H9 (cell line): ENCODE measurements around the gene OBI1. TPM values are rescaled to one million over a fixed set of nuclear protein-coding genes. Genes with fewer than 3 reads are reported as not detected.

ENCODE experiments used
- DNase-seq: peaks from one replicate; pipeline ENCODE4 v3.0.0-alpha.2; 2017
- H2AFZ ChIP-seq: one replicate; pipeline ENCODE4 v1.6.1; 2013; ENCODE audit warnings: mild to moderate bottlenecking, low read length, control low read depth, moderate library complexity
- H2AK5ac ChIP-seq: 2 replicates; pipeline ENCODE4 v1.6.1; 2013; ENCODE audit warnings: low read length, control low read depth, mixed read lengths; ENCODE audit not compliant: insufficient read length
- H2BK120ac ChIP-seq: one replicate; pipeline ENCODE4 v1.6.1; 2013; ENCODE audit warnings: low read depth, mild to moderate bottlenecking, low read length, control low read depth, inconsistent platforms; ENCODE audit not compliant: poor library complexity, severe bottlenecking
- H2BK12ac ChIP-seq: 2 replicates; pipeline ENCODE4 v1.6.1; 2013; ENCODE audit warnings: low read length, control low read depth, mixed read lengths, low read depth; ENCODE audit not compliant: insufficient read length
- H2BK15ac ChIP-seq: 2 replicates; pipeline ENCODE4 v1.6.1; 2013; ENCODE audit warnings: low read depth, low read length, control low read depth
- H2BK20ac ChIP-seq: one replicate; pipeline ENCODE4 v1.6.1; 2013; ENCODE audit warnings: low read depth, mild to moderate bottlenecking, low read length, control low read depth, inconsistent platforms; ENCODE audit not compliant: poor library complexity, severe bottlenecking
- H2BK5ac ChIP-seq: 2 replicates; pipeline ENCODE4 v1.6.1; 2013; ENCODE audit warnings: low read length, control low read depth, mixed read lengths; ENCODE audit not compliant: insufficient read length
- H3K14ac ChIP-seq: 2 replicates; pipeline ENCODE4 v1.6.1; 2013; ENCODE audit warnings: low read length, control low read depth; ENCODE audit not compliant: insufficient read depth
- H3K18ac ChIP-seq: 2 replicates; pipeline ENCODE4 v1.6.1; 2013; ENCODE audit warnings: low read depth, mild to moderate bottlenecking, mixed read lengths, low read length, control low read depth; ENCODE audit not compliant: insufficient read length
- H3K23ac ChIP-seq: 2 replicates; pipeline ENCODE4 v1.6.1; 2013; ENCODE audit warnings: low read length, control low read depth, mixed read lengths, low read depth; ENCODE audit not compliant: insufficient read length
- H3K23me2 ChIP-seq: 2 replicates; pipeline ENCODE4 v1.6.1; 2013; ENCODE audit warnings: low read depth, mild to moderate bottlenecking, mixed read lengths, low read length, control low read depth; ENCODE audit not compliant: insufficient read length, poor library complexity, severe bottlenecking
- H3K27ac ChIP-seq: 2 replicates; pipeline ENCODE4 v1.5.1; 2013; ENCODE audit warnings: low read length, control low read depth, mixed read lengths, low read depth; ENCODE audit not compliant: insufficient read length
- H3K27me3 ChIP-seq: 2 replicates; pipeline ENCODE4 v1.6.1; 2013; ENCODE audit warnings: low read length, control low read depth, inconsistent platforms; ENCODE audit not compliant: insufficient read depth
- H3K4ac ChIP-seq: 2 replicates; pipeline ENCODE4 v1.6.1; 2013; ENCODE audit warnings: low read depth, mild to moderate bottlenecking, control low read depth, inconsistent platforms, low read length, moderate library complexity
- H3K4me1 ChIP-seq: 2 replicates; pipeline ENCODE4 v1.6.1; 2013; ENCODE audit warnings: low read length, control low read depth, inconsistent platforms; ENCODE audit not compliant: insufficient read depth
- H3K4me2 ChIP-seq: 2 replicates; pipeline ENCODE4 v1.6.1; 2013; ENCODE audit warnings: low read length, control low read depth, mixed read lengths; ENCODE audit not compliant: insufficient read length, insufficient read depth
- H3K56ac ChIP-seq: 2 replicates; pipeline ENCODE4 v1.6.1; 2013; ENCODE audit warnings: low read depth, mild to moderate bottlenecking, mixed read lengths, low read length, control low read depth; ENCODE audit not compliant: insufficient read length
- H3K79me1 ChIP-seq: 2 replicates; pipeline ENCODE4 v1.6.1; 2013; ENCODE audit warnings: low read depth, mild to moderate bottlenecking, moderate library complexity, low read length, control low read depth, inconsistent platforms; ENCODE audit not compliant: insufficient read depth, poor library complexity, severe bottlenecking
- H3K79me2 ChIP-seq: 2 replicates; pipeline ENCODE4 v1.6.1; 2013; ENCODE audit warnings: low read length, control low read depth, inconsistent platforms; ENCODE audit not compliant: insufficient read depth
- H3K9ac ChIP-seq: 2 replicates; pipeline ENCODE4 v1.6.1; 2013; ENCODE audit warnings: low read length, control low read depth, mixed read lengths; ENCODE audit not compliant: insufficient read length; ENCODE audit errors: extremely low read depth
- H3K9me3 ChIP-seq: one replicate; pipeline ENCODE4 v1.6.1; 2013; ENCODE audit warnings: low read depth, low read length, inconsistent platforms; ENCODE audit not compliant: control insufficient read depth
- H3T11ph ChIP-seq: one replicate; pipeline ENCODE4 v1.6.1; 2013; ENCODE audit warnings: mild to moderate bottlenecking, low read length, control low read depth, inconsistent platforms
- H4K20me1 ChIP-seq: one replicate; pipeline ENCODE4 v1.6.1; 2013; ENCODE audit not compliant: control insufficient read depth, insufficient read length, insufficient read depth
- H4K5ac ChIP-seq: 2 replicates; pipeline ENCODE4 v1.6.1; 2013; ENCODE audit warnings: low read depth, mild to moderate bottlenecking, mixed read lengths, low read length, control low read depth; ENCODE audit not compliant: insufficient read length
- H4K8ac ChIP-seq: replicated peaks from 2 replicates; pipeline ENCODE4 v1.6.1; 2013; ENCODE audit warnings: low read length, control low read depth, mixed read lengths, low read depth; ENCODE audit not compliant: insufficient read length
- H4K91ac ChIP-seq: 2 replicates; pipeline ENCODE4 v1.6.1; 2013; ENCODE audit warnings: low read depth, mild to moderate bottlenecking, moderate library complexity, mixed read lengths, low read length, control low read depth; ENCODE audit not compliant: insufficient read length
- H3K27ac Mint-ChIP-seq, 3 experiments: 2 replicates in 2 of 3; 3 replicates in 1 of 3; pipeline ENCODE4 v1.8.0; 2020 to 2021; ENCODE audit warnings: mixed read lengths in 3 of 3, mild to moderate bottlenecking in 1 of 3, moderate library complexity in 1 of 3
- H3K27me3 Mint-ChIP-seq: 2 replicates; pipeline ENCODE4 v1.8.0; 2021; ENCODE audit warnings: low read depth, mild to moderate bottlenecking, moderate library complexity, mixed read lengths
- H3K36me3 Mint-ChIP-seq, 3 experiments: 2 replicates in 2 of 3; 3 replicates in 1 of 3; pipeline ENCODE4 v1.8.0; 2020 to 2021; ENCODE audit warnings: low read depth in 3 of 3, mixed read lengths in 3 of 3; ENCODE audit not compliant: insufficient read depth in 1 of 3
- H3K4me1 Mint-ChIP-seq, 2 experiments: 2 replicates each; pipeline ENCODE4 v1.8.0; 2020; ENCODE audit warnings: mixed read lengths in 2 of 2
- H3K4me3 Mint-ChIP-seq, 2 experiments: 2 replicates in 1 of 2; 3 replicates in 1 of 2; pipeline ENCODE4 v1.8.0; 2020 to 2021; ENCODE audit warnings: mild to moderate bottlenecking in 2 of 2, mixed read lengths in 2 of 2, moderate library complexity in 1 of 2
- H3K9me3 Mint-ChIP-seq, 2 experiments: 2 replicates in 1 of 2; 3 replicates in 1 of 2; pipeline ENCODE4 v1.8.0; 2020; ENCODE audit warnings: mild to moderate bottlenecking in 2 of 2, mixed read lengths in 2 of 2, moderate library complexity in 1 of 2
- WGBS: extraction: QIAGEN DNeasy Blood & Tissue Kit; methylation state at CpG from one replicate; pipeline ENCODE4 v1.1.7; 2013; ENCODE audit warnings: missing lambda C conversion rate, low lambda C conversion rate, mixed read lengths; ENCODE audit not compliant: insufficient read length; ENCODE audit errors: extremely low coverage; 5-methylcytosine and 5-hydroxymethylcytosine counted together
- total RNA-seq: library from RNA; stranded (reverse); gene quantifications from 2 replicates; pipeline ENCODE4 v1.2.1, GENCODE V29; 2021
- TF ChIP-seq, protein P1 (sequence below): fragments of 200-600 bp; sonication (generic); conservative IDR thresholded peaks from 3 replicates; pipeline ENCODE4 v1.8.0; 2021; ENCODE audit warnings: antibody characterized with exemption, mild to moderate bottlenecking

The OBI1 gene
- total RNA-seq, 1 experiment from 2014 or later: 24.4 TPM

DNA sequence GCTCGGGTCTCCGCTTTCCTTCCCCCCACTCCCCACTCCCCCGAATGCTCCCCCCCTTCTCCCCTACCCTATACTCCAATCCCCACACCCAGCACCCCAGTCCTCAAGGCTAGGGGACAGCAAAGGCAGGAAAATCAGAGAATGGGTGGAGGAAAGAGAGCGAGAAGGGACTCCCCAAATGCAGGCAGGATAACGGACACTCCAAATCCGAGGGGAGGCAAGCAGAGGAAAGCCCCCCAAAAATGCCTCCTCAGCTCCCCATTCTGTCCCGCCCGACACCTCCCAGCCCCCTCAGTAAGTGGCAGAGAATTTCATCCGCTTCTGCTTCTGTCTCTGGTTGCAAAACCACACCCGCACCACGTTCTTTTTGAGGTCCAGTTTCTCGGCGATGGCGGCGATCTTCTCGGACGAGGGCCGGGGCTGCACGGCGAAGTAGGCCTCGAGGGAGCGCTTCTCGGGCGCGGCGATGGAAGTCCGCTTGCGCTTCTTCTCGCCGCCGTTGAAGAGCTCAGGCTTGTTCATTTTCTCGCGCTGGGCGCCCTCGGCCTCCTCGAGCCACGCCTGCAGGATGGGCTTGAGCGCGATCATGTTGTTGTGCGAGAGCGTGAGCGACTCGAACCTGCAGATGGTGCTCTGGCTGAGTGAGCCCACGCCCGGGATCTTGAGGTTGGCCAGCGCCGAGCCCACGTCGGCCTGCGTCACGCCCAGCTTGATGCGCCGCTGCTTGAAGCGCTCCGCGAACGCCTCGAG is 57.7 kb downstream of the OBI1 start:
- H3K4me2 ChIP-seq: peak overlapping the region; percentile 34
- H3K9me3 Mint-ChIP-seq: peaks cover 8 to 27% of the 10 kb centered on the region in 2 experiments; a peak in 4 of 5 replicates

More for the DNA sequence above, 57.7 kb downstream of the OBI1 start:
- Histone ChIP-seq H3K27me3 (peaks cover 86% of the 10 kb centered on the region), H4K8ac (no peak overlapping the region), H3K79me1 (no peaks in the 10 kb centered on the region), H2BK20ac (no peak overlapping the region), H3K14ac (no peak overlapping the region), H3K27ac (no peak overlapping the region), H4K91ac (no peak overlapping the region), H3K56ac (no peak overlapping the region), H2BK15ac (no peak overlapping the region), H2BK120ac (no peak overlapping the region), H3K9ac (no peak overlapping the region), H2AFZ (no peak overlapping the region), H3K23ac (no peak overlapping the region), H3K18ac (no peak overlapping the region), H2BK5ac (no peak overlapping the region), H3K23me2 (peaks cover 18% of the 10 kb centered on the region), H4K5ac (no peak overlapping the region), H4K20me1 (no peaks in the 10 kb centered on the region), H3K4ac (no peak overlapping the region), H3K79me2 (no peaks in the 10 kb centered on the region), H3K9me3 (no peaks in the 10 kb centered on the region), H3T11ph (no peak overlapping the region), H3K4me1 (no peaks in the 10 kb centered on the region), H2BK12ac (no peak overlapping the region), H2AK5ac (no peak overlapping the region)
- Mint-ChIP-seq H3K36me3 (peaks cover 0 to 2% (median 2%) of the 10 kb centered on the region in 3 experiments; a peak in 3 of 7 replicates), H3K4me3 (peak overlapping the region; percentile 39 to 79; a peak in 4 of 5 replicates), H3K27ac (no peak overlapping the region), H3K27me3 (peaks cover 96% of the 10 kb centered on the region), H3K4me1 (peaks cover 11 to 49% of the 10 kb centered on the region in 2 experiments)
- WGBS: no CpG with 5 or more reads among the region's 58 CpGs
- TF ChIP-seq, protein P1, sequence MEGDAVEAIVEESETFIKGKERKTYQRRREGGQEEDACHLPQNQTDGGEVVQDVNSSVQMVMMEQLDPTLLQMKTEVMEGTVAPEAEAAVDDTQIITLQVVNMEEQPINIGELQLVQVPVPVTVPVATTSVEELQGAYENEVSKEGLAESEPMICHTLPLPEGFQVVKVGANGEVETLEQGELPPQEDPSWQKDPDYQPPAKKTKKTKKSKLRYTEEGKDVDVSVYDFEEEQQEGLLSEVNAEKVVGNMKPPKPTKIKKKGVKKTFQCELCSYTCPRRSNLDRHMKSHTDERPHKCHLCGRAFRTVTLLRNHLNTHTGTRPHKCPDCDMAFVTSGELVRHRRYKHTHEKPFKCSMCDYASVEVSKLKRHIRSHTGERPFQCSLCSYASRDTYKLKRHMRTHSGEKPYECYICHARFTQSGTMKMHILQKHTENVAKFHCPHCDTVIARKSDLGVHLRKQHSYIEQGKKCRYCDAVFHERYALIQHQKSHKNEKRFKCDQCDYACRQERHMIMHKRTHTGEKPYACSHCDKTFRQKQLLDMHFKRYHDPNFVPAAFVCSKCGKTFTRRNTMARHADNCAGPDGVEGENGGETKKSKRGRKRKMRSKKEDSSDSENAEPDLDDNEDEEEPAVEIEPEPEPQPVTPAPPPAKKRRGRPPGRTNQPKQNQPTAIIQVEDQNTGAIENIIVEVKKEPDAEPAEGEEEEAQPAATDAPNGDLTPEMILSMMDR: no peak
- DNase-seq: peak; percentile 46
